Stimulated activated naive B cell treated with anti-CD40 and anti-IgM and Interleukin-4, amounts not matched to agents 10 μg/mL and 1 μg/mL and 100 μg/mL, for 72 hours (primary cell): ENCODE results near the gene RERE.

Experiments
- ATAC-seq, 2 donors: fragments of 150-1000 bp; cut with Tn5 transposase; replicated peaks; 2 replicates each; pipeline ENCODE4 v1.10.0; 2021; ENCODE audit warnings: moderate library complexity in 1 of 2
- DNase-seq: peaks from one replicate; pipeline ENCODE4 v3.0.0; 2021
- H3K27ac Mint-ChIP-seq: one replicate; pipeline ENCODE4 v1.8.0; 2022; ENCODE audit warnings: mild to moderate bottlenecking, mixed read lengths
- H3K27me3 Mint-ChIP-seq, 2 donors: one replicate each; pipeline ENCODE4 v1.8.0; 2022; ENCODE audit warnings: mixed read lengths in 2 of 2
- H3K36me3 Mint-ChIP-seq, 2 donors: one replicate each; pipeline ENCODE4 v1.8.0; 2022; ENCODE audit warnings: mixed read lengths in 2 of 2, mild to moderate bottlenecking in 1 of 2
- H3K4me1 Mint-ChIP-seq, 2 donors: one replicate each; pipeline ENCODE4 v1.8.0; 2022; ENCODE audit warnings: mixed read lengths in 2 of 2, mild to moderate bottlenecking in 1 of 2
- H3K4me3 Mint-ChIP-seq, 2 donors: one replicate each; pipeline ENCODE4 v1.8.0; 2022; ENCODE audit warnings: mild to moderate bottlenecking in 2 of 2, mixed read lengths in 2 of 2, moderate library complexity in 1 of 2
- H3K9me3 Mint-ChIP-seq, 2 donors: one replicate each; pipeline ENCODE4 v1.8.0; 2022; ENCODE audit warnings: mixed read lengths in 2 of 2, mild to moderate bottlenecking in 1 of 2

Gene RERE

GRCh38 chr1:8483586-8483985 is 333.9 kb downstream of the RERE start:
- no peak for ATAC-seq
- no peak for DNase-seq
- H3K36me3 Mint-ChIP-seq = peaks cover 11 to 19% of the 10 kb centered on the region in 2 donors
- H3K4me3 Mint-ChIP-seq = no peak overlapping the region
- no peaks in the 10 kb centered on the region for H3K9me3 Mint-ChIP-seq
- H3K4me1 Mint-ChIP-seq = peaks cover 1 to 3% of the 10 kb centered on the region in 2 donors
- no peak overlapping the region for H3K27ac Mint-ChIP-seq
- no peaks in the 10 kb centered on the region for H3K27me3 Mint-ChIP-seq

GRCh38 chr1:8482979-8483381 is 334.5 kb downstream of the RERE start:
- ATAC-seq = no peak
- Mint-ChIP-seq H3K9me3 (no peaks in the 10 kb centered on the region), H3K27ac (no peak overlapping the region), H3K27me3 (no peaks in the 10 kb centered on the region), H3K4me3 (no peak overlapping the region), H3K4me1 (peaks cover 6 to 7% of the 10 kb centered on the region in 2 donors), H3K36me3 (peaks cover 7 to 23% of the 10 kb centered on the region in 2 donors)
- DNase-seq = no peak

GRCh38 chr1:8481650-8482380 is 335.6 kb downstream of the RERE start:
- ATAC-seq (no peak), DNase-seq (no peak)
- Mint-ChIP-seq H3K27ac (no peak overlapping the region), H3K27me3 (no peaks in the 10 kb centered on the region), H3K36me3 (peaks cover 7 to 18% of the 10 kb centered on the region in 2 donors), H3K4me1 (peaks cover 12 to 18% of the 10 kb centered on the region in 2 donors), H3K9me3 (no peaks in the 10 kb centered on the region), H3K4me3 (no peak overlapping the region)

- peaks cover 3 to 12% of the 10 kb centered on the region in 2 donors for H3K36me3 Mint-ChIP-seq
- H3K9me3 Mint-ChIP-seq = no peaks in the 10 kb centered on the region
- no peak overlapping the region for H3K4me3 Mint-ChIP-seq
- DNase-seq (no peak), ATAC-seq (no peak)
- H3K27me3 Mint-ChIP-seq = no peaks in the 10 kb centered on the region
- H3K27ac Mint-ChIP-seq = no peak overlapping the region
- peaks cover 24 to 31% of the 10 kb centered on the region in 2 donors for H3K4me1 Mint-ChIP-seq
These were observed 338.9 kb downstream of the RERE start for GRCh38 chr1:8478566-8478965.

GRCh38 chr1:8477983-8478362 is 339.5 kb downstream of the RERE start:
- no peak overlapping the region for H3K4me3 Mint-ChIP-seq
- DNase-seq (no peak), ATAC-seq (no peak)
- H3K27ac Mint-ChIP-seq = peak overlapping the region; percentile 56
- no peaks in the 10 kb centered on the region for H3K9me3 Mint-ChIP-seq
- H3K4me1 Mint-ChIP-seq = peaks cover 29 to 37% of the 10 kb centered on the region in 2 donors
- peaks cover 3 to 12% of the 10 kb centered on the region in 2 donors for H3K36me3 Mint-ChIP-seq
- no peaks in the 10 kb centered on the region for H3K27me3 Mint-ChIP-seq

- Mint-ChIP-seq H3K4me1 (peaks cover 31 to 43% of the 10 kb centered on the region in 2 donors), H3K27me3 (no peaks in the 10 kb centered on the region), H3K27ac (peak overlapping the region; percentile 80), H3K9me3 (no peaks in the 10 kb centered on the region), H3K4me3 (no peak overlapping the region), H3K36me3 (peaks cover 3 to 12% of the 10 kb centered on the region in 2 donors)
- DNase-seq (no peak), ATAC-seq (peak; percentile 89)
These were observed 340.1 kb downstream of the RERE start for GRCh38 chr1:8477166-8477982.

GRCh38 chr1:8476006-8476405 is 341.4 kb downstream of the RERE start:
- Mint-ChIP-seq H3K9me3 (no peaks in the 10 kb centered on the region), H3K27me3 (no peaks in the 10 kb centered on the region), H3K36me3 (peaks cover 3 to 10% of the 10 kb centered on the region in 2 donors), H3K4me3 (no peak overlapping the region), H3K4me1 (peaks cover 31 to 54% of the 10 kb centered on the region in 2 donors), H3K27ac (peak overlapping the region; percentile 21)
- ATAC-seq = peak in 1 of 2 donors; percentile 21
- no peak for DNase-seq

GRCh38 chr1:8474369-8474768 is 343.1 kb downstream of the RERE start:
- Mint-ChIP-seq H3K4me1 (peaks cover 30 to 54% of the 10 kb centered on the region in 2 donors), H3K36me3 (peaks cover 2 to 7% of the 10 kb centered on the region in 2 donors), H3K4me3 (no peak overlapping the region), H3K27me3 (no peaks in the 10 kb centered on the region), H3K9me3 (no peaks in the 10 kb centered on the region), H3K27ac (no peak overlapping the region)
- DNase-seq = no peak
- no peak for ATAC-seq

GRCh38 chr1:8473891-8474300 is 343.5 kb downstream of the RERE start:
- Mint-ChIP-seq H3K9me3 (no peaks in the 10 kb centered on the region), H3K27ac (no peak overlapping the region), H3K27me3 (no peaks in the 10 kb centered on the region), H3K4me1 (peaks cover 28 to 54% of the 10 kb centered on the region in 2 donors), H3K36me3 (peaks cover 0 to 5% of the 10 kb centered on the region in 2 donors), H3K4me3 (no peak overlapping the region)
- DNase-seq = no peak
- ATAC-seq = no peak

- ATAC-seq = no peak
- no peak overlapping the region for H3K27ac Mint-ChIP-seq
- no peak overlapping the region for H3K4me3 Mint-ChIP-seq
These were observed 344.1 kb downstream of the RERE start for GRCh38 chr1:8473121-8473875.

GRCh38 chr1:8472668-8473067 is 344.8 kb downstream of the RERE start:
- no peaks in the 10 kb centered on the region for H3K27me3 Mint-ChIP-seq

More at GRCh38 chr1:8473121-8473875, 344.1 kb downstream of the RERE start:
- Mint-ChIP-seq H3K36me3 (peaks cover 2 to 5% of the 10 kb centered on the region in 2 donors), H3K4me1 (peaks cover 28 to 50% of the 10 kb centered on the region in 2 donors), H3K9me3 (no peaks in the 10 kb centered on the region), H3K27me3 (no peaks in the 10 kb centered on the region)
- DNase-seq = no peak

GRCh38 chr1:8471451-8471850 is 346.0 kb downstream of the RERE start:
- peaks cover 22 to 41% of the 10 kb centered on the region in 2 donors for H3K4me1 Mint-ChIP-seq
- no peaks in the 10 kb centered on the region for H3K27me3 Mint-ChIP-seq
- peak overlapping the region; percentile 56 for H3K27ac Mint-ChIP-seq

More at GRCh38 chr1:8472668-8473067, 344.8 kb downstream of the RERE start:
- H3K9me3 Mint-ChIP-seq = no peaks in the 10 kb centered on the region
- ATAC-seq (peak; percentile 56 to 68), DNase-seq (no peak)
- no peak overlapping the region for H3K27ac Mint-ChIP-seq
- peaks cover 23 to 43% of the 10 kb centered on the region in 2 donors for H3K4me1 Mint-ChIP-seq
- peaks cover 0 to 2% of the 10 kb centered on the region in 2 donors for H3K36me3 Mint-ChIP-seq
- H3K4me3 Mint-ChIP-seq = no peak overlapping the region

GRCh38 chr1:8468751-8469150 is 348.7 kb downstream of the RERE start:
- H3K27ac Mint-ChIP-seq = no peak overlapping the region
- no peak for ATAC-seq
- H3K36me3 Mint-ChIP-seq = peaks cover 4 to 28% of the 10 kb centered on the region in 2 donors
- no peak for DNase-seq
- H3K4me3 Mint-ChIP-seq = no peak overlapping the region
- H3K9me3 Mint-ChIP-seq = no peaks in the 10 kb centered on the region
- H3K27me3 Mint-ChIP-seq = no peaks in the 10 kb centered on the region
- peaks cover 31 to 59% of the 10 kb centered on the region in 2 donors for H3K4me1 Mint-ChIP-seq

More at GRCh38 chr1:8471451-8471850, 346.0 kb downstream of the RERE start:
- H3K36me3 Mint-ChIP-seq = peaks cover 2 to 6% of the 10 kb centered on the region in 2 donors
- no peak overlapping the region for H3K4me3 Mint-ChIP-seq
- H3K9me3 Mint-ChIP-seq = no peaks in the 10 kb centered on the region
- no peak for ATAC-seq
- no peak for DNase-seq

- no peak overlapping the region for H3K4me3 Mint-ChIP-seq
- peaks cover 8 to 40% of the 10 kb centered on the region in 2 donors for H3K36me3 Mint-ChIP-seq
- DNase-seq (no peak), ATAC-seq (no peak)
- no peaks in the 10 kb centered on the region for H3K9me3 Mint-ChIP-seq
- H3K27me3 Mint-ChIP-seq = no peaks in the 10 kb centered on the region
- peaks cover 30 to 56% of the 10 kb centered on the region in 2 donors for H3K4me1 Mint-ChIP-seq
- H3K27ac Mint-ChIP-seq = no peak overlapping the region
These were observed 350.1 kb downstream of the RERE start for GRCh38 chr1:8467308-8467707.
